SHP77 treated with DMSO at 0.1 percent for 48 hours (cell line): Measurements from ENCODE around the gene ATRIP.
"Not testable (repeated sequence)": the region's sequence is repeated elsewhere in the genome, so short reads cannot be mapped to it uniquely, and the experiment has no call there.

ENCODE experiments used
- DNase-seq: peaks from one replicate; lab custom pipeline; 2025; lab: John Stamatoyannopoulos, UW

ATRIP gene

GRCh38 chr3:48446425-48447193 lies at the start of gene ATRIP:
Gene ATRIP, plus strand, starts transcription at chr3:48446737. Its CDS starts 109 bp downstream, at chr3:48446846.
- DNase-seq: peak; percentile 53

- no peak for DNase-seq
Observed at GRCh38 chr3:48397767-48398681, 48.5 kb upstream of the ATRIP start.

- no peak for DNase-seq
Observed at GRCh38 chr3:48398701-48399386, 47.7 kb upstream of the ATRIP start.

- no peak for DNase-seq
Observed at GRCh38 chr3:48399387-48400172, 47.0 kb upstream of the ATRIP start.

- no peak for DNase-seq
Observed at GRCh38 chr3:48400824-48401433, 45.6 kb upstream of the ATRIP start.

- not testable (repeated sequence) for DNase-seq
Observed at GRCh38 chr3:48401434-48401901, 45.1 kb upstream of the ATRIP start.

- no peak for DNase-seq
Observed at GRCh38 chr3:48402281-48402732, 44.2 kb upstream of the ATRIP start.

- DNase-seq: no peak
Observed at GRCh38 chr3:48402907-48403306, 43.6 kb upstream of the ATRIP start.

- DNase-seq: no peak
Observed at GRCh38 chr3:48403533-48404439, 42.8 kb upstream of the ATRIP start.

- DNase-seq: no peak
Observed at GRCh38 chr3:48404440-48405342, 41.8 kb upstream of the ATRIP start.

GRCh38 chr3:48405343-48405881 lies 41.1 kb upstream of the ATRIP start:
- no peak for DNase-seq

- DNase-seq: no peak
Observed at GRCh38 chr3:48405971-48406370, 40.6 kb upstream of the ATRIP start.

GRCh38 chr3:48406443-48407431 lies 39.8 kb upstream of the ATRIP start:
- no peak for DNase-seq

GRCh38 chr3:48407542-48408099 lies 38.9 kb upstream of the ATRIP start:
- DNase-seq: no peak

GRCh38 chr3:48408823-48409281 lies 37.7 kb upstream of the ATRIP start:
- no peak for DNase-seq

GRCh38 chr3:48409291-48410201 lies 37.0 kb upstream of the ATRIP start:
- no peak for DNase-seq
